Jurkat, Clone E6-1 (cell line): ENCODE measurements around the gene WWC1.

Experiments used
- DNase-seq: peaks from one replicate; pipeline ENCODE4 v3.0.0-alpha.2; 2011; ENCODE audit warnings: low read depth, low spot score
- H3K4me3 ChIP-seq: 2 replicates; pipeline ENCODE4 v1.5.1; 2011; ENCODE audit warnings: mild to moderate bottlenecking, low read length, control low read depth, moderate library complexity

Gene WWC1

GRCh38 chr5:168502563-168503237, 211.3 kb downstream of the WWC1 start:
- no peak overlapping the region for H3K4me3 ChIP-seq
- no peak for DNase-seq

DNA sequence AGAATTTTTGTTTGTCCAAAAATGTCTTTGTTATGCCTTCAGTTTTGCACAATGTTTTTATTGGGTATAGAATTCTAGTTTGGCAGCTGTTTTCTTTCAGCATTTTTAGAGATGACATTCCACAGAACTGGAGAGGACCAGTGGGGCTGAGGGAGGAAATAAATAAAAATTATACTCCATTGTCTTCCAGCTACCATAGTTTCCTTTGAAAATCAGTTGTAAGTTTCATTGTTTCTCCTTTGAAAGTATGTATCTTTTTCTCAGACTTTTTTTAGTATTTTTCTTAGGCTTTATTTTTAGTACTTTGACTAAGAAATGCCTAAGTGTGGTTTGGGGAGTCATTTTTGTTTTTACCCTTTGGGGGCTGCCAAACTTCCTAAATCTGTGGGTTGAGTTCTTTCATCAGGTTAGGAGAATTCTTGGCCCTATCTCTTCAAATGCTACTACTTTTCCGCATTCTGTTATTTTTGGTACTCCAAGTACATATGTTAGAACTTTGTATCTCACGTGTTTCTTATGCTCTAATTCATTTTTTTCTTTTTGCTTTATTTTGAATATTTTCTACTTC, 222.5 kb downstream of the WWC1 start:
- no peak for DNase-seq
- H3K4me3 ChIP-seq: no peak overlapping the region
